ENCODE measurements around the gene TBL3.
"Not testable (repeated sequence)": the region's sequence is repeated elsewhere in the genome, so short reads cannot be mapped to it uniquely, and the experiment has no call there.

The TBL3 gene

DNA sequence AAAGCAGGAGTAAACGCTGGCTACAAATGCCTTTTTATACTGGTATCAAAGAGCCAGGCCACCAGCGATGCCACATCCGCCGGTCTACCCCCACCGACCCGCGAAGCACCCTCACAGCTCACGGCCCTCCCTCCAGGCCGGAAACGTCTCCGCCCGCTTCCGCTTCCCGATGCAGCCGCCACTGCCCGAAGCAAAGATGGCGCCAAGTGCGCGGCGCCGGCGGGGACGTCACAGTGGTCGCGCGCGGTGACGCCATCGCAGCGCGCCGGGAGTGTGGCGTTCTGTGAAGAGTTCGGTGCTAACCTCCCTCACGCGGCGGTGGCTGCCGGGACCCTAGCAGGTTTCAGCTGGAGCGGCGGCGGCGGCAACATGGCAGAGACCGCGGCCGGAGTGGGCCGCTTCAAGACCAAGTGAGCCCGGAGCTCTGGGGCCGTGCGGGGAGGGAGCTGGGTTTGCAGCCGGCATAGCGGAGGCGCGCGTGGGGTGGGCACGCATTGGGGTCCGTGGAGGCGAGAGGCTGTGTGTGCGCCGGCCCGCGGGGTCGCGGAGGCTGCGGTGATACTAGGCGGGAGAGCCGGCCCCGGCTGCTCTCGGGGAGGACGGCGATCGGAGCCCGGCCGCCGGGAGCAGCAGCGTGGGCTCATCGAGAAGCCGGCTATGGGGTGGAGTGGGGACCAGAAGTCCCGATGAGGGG, at the start of gene TBL3:
Gene TBL3, plus strand, starts transcription at position 258 of the 694 bp plus-strand sequence. Its CDS starts 112 bp downstream, at position 370.
- peak; percentile 96 for DNase-seq (ENCODE audit: low spot score)

GRCh38 chr16:1922357-1922756, 49.5 kb upstream of the TBL3 start:
- DNase-seq (ENCODE audit: low spot score): no peak

DNA sequence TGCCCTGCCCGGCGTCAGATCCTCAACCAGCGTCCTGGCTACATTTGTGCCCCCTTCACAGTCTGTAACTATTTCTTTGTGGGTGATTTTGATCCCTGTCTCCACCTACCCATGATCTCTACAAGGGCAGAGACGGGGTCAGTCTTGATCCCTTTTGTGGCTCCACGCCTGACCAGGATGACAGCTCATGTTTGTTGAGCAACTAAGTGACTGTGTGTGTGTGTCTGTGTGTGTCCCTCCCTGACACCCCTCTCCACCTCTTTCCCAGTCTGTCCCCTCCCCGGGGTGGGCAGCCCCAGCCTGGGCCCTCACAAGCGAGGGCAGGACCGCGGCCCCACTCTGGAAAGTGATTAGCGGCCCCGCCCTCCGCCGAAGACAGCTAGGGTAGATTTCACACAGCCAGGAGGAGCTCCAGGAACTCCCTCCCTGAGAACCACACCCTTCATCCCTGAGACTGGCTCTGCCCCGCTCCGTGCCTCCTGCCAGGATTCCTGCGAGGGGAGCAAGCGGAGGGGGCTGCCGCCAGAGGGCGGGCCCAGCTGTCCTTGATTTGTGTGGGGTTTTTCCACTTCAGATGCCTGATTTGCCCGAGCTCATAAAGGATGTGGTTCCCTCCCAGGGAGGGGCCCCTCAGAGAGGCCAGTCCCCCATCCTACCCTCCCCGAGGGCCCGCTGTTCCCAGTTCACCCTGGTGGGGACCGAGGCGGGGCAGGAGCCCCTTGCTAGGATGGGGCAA, 48.4 kb upstream of the TBL3 start:
- no peak for DNase-seq (ENCODE audit: low spot score)

DNA sequence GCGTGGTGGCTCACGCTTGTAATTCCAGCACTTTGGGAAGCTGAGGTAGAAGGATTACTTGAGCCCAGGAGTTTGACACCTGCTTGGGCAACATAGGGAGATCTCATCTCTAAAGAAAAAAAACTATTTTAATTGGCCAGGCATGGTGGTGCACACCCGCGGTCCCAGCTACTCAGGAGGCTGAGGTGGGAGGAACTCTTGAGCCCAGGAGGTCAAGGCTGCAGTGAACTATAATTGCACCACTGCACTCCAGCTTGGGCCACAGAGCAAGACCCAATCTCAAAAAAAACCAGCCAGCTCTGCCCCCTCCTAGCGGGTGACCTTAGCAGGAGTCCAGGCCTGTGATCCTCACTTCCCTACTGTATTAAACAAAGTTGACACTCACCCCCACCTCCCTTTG, 47.8 kb upstream of the TBL3 start:
- no peak for DNase-seq (ENCODE audit: low spot score)

DNA sequence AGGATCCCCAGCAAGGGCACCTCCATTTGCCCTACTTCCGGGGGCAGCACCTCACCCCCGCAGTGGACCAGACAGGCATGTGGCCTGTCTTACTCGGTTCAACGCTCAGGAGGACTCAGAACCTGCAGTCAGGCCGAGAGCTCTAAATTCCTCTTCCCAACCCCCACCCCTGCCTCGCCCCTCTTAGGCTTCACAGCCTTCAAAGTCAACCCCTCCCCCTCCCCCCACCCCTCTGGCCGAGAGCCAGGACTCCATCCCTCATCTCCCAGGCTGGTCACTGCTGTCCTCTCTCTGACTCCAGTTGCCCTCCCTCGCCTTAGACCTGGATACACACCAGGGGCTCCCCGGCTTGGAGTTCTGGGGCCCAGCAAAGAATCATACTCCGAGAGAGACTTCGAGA, 45.6 kb upstream of the TBL3 start:
- DNase-seq (ENCODE audit: low spot score): no peak

DNA sequence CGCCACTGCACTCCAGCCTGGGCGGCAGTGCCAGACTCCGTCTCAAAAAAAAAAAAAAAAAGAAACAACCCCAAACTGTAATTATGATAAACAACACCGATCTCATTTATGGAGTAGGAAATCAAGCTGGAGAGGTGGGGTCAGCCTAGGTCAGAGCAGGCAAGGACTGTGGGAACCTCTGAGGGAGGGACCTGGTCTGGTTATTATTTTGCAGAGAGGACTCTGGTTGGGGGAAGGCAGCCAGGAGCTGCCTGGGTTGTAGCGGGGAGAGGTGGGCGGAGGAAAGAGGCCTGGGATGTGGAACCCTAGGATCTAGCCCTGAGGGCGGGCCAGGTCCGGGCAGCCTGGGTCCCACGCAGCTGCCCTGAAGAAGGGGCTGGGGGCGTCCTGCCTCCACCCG, 42.7 kb upstream of the TBL3 start:
- DNase-seq (ENCODE audit: low spot score): no peak

DNA sequence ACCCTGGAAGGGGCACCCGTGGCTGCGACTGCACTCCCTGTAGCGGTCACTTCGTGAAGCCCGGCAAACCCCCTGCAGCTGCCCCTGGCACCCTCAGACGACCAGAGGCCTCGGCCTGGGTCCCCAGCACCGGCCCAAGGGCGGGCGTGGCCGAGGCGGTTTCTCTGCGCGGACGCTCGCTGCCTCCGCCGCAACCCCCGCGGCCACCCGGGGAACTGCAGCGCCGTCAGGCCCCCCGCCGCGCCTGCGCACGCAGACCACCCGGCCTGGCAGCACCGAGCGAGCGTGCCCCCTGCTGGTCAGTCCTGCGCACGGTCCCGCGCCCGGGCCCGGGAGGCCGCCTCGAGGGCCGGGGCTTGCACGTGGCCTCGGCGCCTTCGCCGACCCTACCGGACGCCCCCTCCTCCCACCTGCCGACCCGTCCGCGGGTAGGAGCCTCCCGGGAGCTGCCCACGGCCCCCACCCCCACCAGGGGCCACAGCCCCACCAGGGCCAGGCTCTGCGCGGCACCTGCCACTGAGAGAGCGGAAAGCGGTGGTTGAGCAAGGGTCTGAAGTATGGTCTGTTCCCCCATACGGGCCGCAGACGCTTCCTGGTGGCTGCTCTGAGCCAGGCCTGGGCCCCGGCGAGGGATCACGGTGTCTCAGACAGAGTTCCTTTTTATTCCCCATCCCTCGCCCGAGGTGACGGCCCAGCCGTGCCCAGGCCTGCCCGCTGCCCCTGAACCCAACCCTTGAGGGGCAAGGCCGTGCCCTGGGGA, 42.1 kb upstream of the TBL3 start:
- DNase-seq (ENCODE audit: low spot score): peak; percentile 89

GRCh38 chr16:1930338-1930720, 41.5 kb upstream of the TBL3 start:
- no peak for DNase-seq (ENCODE audit: low spot score)

DNA sequence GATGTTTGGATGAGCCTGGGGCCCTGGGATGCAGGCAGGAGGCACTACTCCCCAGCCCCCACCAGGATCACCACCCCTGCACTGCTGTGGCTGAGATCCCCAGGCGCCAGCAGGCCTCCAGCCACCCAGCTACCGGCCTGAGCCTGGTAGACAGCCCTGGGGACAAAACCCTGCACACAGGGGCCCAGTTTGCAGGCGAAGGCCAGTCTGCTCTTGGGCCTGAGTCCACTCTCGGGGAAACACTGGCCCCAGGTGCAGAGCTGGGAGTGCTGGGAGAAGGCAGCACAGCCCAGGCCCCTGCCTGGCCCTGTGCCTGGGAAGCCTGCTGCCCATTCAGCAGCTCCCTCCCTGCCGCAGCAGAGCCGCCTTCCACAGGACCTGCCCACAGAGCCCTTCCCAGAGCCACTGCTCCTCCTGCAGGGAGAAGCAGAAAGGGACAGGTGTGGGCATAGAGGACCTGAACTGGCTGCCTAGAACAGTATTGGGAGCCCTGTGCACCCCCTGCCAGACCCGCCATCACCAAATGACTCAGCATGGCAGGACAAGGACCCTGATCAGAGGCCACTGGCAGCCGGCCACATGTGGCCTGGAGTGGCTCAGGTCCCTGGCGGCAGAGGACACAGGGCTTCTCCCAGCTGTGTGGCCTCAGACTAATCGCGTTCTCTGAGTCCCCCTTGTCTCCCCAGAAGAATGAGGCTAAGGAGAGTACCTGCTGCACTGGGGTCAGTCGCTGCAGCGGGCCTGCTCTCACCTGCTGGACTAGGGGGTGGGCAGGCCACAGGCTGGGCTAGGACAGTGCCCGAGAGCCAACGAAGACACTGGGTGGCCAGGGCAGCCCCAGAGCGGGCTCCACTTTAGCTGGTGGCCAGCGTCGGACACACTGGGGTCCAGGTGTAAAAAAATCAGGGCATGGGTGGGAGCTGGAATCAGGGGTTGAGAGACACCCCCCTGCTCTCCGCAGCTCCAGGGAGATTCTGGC, 39.5 kb upstream of the TBL3 start:
- DNase-seq (ENCODE audit: low spot score): no peak

DNA sequence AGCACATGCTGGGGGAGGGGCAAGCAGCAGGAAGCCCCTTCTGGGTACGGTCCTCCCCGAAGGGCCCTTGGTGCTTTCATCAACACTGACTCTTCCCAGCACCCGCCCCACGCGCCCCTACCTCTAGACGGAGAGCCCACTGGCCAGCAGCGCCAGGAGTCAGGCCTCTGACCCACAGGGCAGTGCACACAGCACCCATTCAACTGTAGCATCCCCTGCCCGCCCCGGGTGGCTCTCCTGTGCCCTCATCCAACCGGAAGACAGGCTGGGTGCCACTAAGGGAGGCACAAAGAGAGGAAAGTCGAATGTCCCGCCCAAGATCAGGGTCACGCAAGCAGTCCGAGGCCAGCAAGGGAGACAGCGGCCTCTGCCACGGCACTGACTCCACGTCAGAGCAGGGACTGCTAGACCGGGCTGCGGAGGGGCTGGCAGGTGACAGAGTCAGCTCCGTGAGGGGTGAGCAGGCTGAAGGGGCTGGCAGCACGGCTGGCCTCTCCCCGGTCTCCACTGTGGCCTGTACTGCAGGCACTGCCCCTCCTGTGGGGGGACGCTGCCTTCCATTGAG, 38.7 kb upstream of the TBL3 start:
- no peak for DNase-seq (ENCODE audit: low spot score)

DNA sequence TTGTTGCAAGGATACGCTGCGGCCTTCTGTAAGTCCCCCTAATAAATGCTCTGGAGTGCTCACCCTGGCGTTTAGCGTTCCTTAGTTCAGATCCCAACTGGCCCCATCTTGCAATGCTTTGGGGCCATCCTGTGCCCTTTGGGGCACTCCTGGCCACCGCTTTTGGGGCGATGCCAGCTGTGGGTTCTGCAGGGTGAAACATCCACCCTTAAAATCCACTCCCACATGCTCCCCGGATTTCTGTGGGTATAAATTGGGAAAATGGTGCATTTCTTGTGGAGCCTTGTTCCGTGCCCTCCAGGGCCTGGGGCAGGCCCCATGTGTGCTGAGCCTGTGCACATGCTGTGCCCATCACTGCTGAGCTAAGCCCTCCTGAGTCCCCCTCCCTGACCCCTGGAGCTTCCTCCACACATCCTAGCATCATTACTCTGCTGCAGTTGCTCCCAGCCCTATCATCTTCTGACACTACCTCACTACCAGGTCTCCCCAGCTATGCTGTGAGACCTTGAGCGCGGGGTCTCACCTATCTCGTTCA, 34.8 kb upstream of the TBL3 start:
- no peak for DNase-seq (ENCODE audit: low spot score)

GRCh38 chr16:1938316-1938715, 33.5 kb upstream of the TBL3 start:
- DNase-seq (ENCODE audit: low spot score): no peak

DNA sequence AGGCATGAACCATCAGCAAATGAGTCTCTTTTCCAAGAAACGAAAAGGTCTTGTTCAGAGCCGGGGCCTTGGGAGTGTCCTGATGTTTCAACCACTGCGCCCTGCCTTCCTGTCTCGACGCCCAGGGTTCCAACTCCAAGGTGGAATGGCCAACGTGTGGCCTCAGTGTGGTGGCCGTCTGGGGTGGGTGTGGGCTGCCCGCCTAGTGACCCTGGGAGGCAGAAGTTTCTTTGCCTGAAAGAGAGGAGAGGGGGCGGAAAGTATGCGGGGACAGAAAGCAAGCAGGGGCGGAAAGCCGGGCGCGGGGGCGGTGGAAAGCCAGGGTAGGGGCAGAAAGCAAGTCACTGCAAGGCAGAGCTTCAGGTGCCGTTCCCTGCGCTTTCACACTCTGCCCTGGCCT, 32.9 kb upstream of the TBL3 start:
- DNase-seq (ENCODE audit: low spot score): no peak

GRCh38 chr16:1939833-1940232, 32.0 kb upstream of the TBL3 start:
- not testable (repeated sequence) for DNase-seq (ENCODE audit: low spot score)

DNA sequence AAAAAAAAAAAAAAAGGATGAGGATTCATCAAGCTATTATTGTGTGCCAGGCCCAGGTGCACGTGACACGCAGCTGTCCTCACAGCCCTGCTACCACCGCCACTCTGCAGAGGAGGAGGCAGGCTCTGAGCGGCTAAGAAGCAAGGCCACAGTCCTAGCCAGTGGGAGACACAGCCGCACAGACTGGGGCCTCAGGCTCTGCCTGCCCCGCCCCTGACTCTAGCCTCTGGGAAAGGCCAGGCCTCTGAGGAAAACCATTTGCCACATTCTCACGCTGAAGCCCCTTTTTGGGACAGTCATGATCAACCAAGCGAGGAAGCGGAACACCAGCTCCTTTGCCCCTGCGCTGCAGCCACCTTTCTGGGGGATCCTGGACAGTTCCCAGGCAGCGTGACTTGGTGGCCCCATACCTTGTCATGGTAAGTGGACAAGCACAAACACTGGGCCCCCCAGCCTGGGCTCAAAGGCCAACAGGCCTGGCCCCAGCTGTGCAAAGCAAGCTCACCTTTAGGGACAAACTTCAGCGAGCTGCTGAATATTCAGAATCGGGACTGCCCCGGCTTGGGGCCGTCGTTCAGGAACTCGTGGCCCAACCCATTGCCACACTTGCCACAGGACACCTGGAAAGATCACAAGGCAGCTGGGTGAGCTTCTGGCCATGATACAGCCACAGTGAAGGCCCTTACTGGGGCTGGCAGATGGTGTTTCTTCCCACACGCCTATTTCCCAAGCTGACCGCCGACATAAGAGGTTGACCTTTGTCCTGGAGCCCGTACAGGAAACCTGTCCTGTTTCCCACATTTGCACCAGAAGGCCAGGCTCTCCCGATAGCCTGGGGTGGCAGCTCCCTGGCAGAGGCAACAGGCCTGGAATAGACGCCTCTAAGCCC, 31.3 kb upstream of the TBL3 start:
- DNase-seq (ENCODE audit: low spot score): no peak

DNA sequence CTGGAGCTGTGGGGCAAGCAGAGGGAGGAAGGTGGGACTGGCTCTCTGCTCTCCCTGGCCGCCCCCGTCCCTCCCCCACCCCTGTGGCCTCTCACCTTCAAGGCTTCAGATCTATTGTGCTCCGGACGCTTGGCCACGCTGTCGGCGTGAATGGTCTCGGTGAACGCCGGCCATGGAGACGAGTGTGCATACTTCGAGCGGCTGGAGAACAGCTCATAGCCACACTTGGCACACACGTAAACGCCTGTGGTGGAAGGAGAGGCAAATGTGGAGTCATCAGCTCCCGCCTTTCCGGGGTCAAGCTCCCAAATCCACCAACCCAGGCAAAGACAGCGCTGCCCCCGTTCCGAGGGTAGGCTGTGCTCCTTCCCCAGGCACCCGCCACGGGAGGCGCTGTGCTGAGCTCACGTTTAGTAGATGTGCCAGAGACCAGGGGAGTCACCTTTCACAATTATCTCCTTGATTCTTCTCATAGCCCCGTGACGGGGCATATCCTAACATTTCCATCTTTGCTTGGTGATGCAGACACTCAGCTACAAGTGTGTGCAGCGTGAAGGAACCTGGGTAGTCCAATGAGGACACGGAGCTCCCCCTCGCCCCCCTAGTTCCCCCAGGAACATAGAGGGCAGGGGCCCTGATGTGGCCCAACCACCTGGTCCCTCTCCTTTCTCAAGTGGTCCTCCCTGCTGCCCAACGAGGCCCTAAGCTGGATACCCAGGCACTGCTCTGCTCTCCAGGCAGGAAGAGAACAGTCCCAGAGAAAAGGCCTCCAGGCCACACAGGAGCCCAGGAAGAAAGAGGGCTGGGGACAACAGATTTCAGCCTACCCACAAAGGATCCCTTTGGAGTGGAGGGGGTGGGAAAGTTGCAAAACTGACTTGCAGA, 30.4 kb upstream of the TBL3 start:
- no peak for DNase-seq (ENCODE audit: low spot score)

- DNase-seq (ENCODE audit: low spot score): no peak
These were observed 29.6 kb upstream of the TBL3 start for GRCh38 chr16:1942047-1942809.

Data from CD4-positive, alpha-beta T cell treated with Interleukin-6 at 100 ng/mL for 8 hours (primary cell).